HuH-7 (cell line): ENCODE data around the gene HUWE1.

Experiments
- DNase-seq: peaks from one replicate; pipeline ENCODE4 v3.0.0; 2011; ENCODE audit warnings: low spot score

The HUWE1 gene

DNA sequence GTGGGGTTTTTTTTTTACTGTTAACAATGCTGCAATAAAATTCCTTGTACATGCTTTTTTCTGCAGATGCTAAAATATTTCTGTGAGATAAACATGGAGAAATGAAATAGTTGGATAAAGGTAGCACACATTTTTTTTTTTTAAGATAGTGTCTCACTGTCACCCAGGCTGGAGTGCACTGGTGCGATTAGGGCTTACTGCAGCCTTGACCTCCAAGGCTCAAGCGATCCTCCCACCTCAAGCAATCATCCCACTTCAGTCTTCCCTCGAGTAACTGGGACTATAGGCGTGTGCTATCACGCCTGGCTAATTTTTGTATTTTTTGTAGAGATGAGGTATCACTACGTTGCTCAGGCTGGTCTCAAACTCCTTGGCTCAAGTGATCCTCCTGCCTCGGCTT lies 1.8 kb upstream of the HUWE1 start:
- no peak for DNase-seq

GRCh38 chrX:53685711-53686110 lies 808 bp downstream of the HUWE1 start:
- no peak for DNase-seq

DNA sequence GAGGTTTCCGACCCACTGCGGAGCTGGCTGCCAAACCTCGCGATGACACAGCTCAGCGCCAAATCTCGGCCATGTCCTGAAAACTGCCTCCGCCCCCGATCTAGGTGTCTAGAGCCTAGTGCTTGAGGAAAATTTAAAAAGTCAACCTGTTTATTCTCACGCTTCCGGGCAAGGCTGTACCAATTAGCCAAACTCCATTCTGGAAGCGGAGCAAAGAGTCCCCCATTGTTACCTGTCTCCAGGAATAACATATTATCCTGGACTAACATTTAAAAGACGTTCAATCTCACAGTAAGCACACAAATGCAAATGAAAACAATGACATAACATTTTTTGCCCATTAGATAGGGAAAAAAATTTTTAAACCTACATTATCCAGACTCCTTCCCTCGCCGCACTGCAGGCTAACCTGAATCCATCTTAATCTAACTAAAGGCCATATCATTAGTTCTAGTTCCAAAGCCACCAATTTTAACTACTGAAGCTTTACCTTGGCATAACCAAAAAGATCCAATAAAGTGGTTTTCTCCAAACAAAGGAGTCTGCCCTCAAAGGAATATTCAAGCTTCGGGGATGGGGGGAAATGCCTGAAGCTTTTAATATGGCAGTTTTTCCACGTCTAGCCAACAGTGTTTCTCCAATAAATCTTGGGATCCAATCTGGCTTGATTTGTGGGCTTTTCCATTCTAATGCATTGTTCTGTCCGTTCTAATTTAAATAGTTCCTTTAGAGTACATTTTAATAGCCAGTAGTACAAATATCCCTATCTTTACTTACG lies 1.9 kb downstream of the HUWE1 start:
- no peak for DNase-seq

GRCh38 chrX:53683556-53684414 lies 2.7 kb downstream of the HUWE1 start:
- DNase-seq, result peak; percentile 66

DNA sequence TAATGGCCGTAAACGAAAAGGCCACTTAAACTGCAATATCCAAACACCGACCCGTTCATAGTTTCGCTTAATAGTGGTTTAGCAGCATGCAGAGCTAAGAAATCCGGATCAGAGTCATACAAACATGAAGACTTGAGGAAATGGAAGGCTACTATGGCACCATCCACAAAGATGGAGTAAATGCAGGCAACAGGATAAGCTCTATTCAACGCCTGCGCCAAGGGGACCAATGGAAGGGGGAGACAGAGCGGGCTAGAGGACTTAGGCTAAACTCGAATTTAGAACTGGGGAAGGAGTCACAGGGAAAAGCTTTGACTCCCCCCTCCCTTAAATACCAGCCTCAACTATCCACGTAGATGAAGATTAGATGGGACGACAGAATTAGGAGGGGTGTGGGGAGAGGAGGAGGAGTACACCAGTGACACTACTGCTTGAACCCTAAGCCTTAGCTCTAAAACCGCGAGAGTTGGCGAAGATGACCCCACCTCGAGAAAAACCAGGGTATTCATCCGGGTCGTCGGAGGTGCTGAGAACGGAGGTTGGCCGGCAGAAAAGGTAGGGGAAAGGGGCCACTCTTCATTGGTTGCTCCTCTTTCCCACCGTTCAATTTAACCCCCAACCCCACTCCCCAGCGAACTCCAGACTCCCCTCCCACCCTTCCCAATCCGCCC lies 3.5 kb downstream of the HUWE1 start:
- peak; percentile 26 for DNase-seq

GRCh38 chrX:53681661-53682060 lies 4.9 kb downstream of the HUWE1 start:
- DNase-seq, result no peak

GRCh38 chrX:53678667-53679066 lies 7.9 kb downstream of the HUWE1 start:
- DNase-seq, result no peak

- no peak for DNase-seq
These were observed 9.2 kb downstream of the HUWE1 start for GRCh38 chrX:53677286-53677685.

GRCh38 chrX:53674581-53674980 lies 11.9 kb downstream of the HUWE1 start:
- no peak for DNase-seq

- no peak for DNase-seq
These were observed 17.3 kb downstream of the HUWE1 start for GRCh38 chrX:53669258-53669657.

- no peak for DNase-seq
These were observed 20.3 kb downstream of the HUWE1 start for GRCh38 chrX:53666171-53666570.

GRCh38 chrX:53660004-53660403 lies 26.5 kb downstream of the HUWE1 start:
- DNase-seq, result no peak

DNA sequence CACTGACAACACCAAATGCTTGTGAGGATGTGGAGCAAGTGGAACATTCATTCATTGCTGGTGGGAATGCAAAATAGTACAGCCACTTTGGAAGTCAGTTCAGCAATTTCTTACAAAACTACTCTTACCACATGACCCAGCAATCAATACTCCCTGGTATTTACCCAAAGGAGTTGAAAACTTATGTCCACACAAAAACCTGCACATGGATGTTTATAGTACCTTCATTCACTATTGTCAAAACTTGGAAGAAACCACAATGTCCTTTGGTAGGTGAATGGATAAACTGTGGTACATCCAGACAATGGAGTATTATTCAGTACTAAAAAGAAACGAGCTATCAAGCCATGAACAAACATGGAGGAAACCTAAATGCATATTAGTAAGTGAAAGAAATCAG lies 27.5 kb downstream of the HUWE1 start:
- no peak for DNase-seq

DNA sequence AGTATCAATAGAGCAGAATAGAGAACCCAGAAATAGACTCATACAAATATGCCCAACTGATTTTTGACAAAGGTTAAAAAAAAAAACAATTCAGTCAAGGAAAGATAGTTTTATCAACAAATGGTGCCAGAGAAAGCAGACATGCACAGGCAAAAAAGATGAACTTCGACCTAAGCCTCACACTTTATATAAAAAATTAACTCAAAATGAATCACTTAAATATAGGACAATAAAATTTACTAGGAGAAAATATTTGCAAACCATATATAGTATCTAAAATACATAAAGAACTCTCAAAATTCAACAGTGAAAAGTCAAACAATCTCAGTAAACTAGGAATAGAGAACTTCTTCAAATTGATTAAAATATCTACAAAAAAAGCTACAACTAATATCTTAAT lies 29.7 kb downstream of the HUWE1 start:
- DNase-seq, result no peak

DNA sequence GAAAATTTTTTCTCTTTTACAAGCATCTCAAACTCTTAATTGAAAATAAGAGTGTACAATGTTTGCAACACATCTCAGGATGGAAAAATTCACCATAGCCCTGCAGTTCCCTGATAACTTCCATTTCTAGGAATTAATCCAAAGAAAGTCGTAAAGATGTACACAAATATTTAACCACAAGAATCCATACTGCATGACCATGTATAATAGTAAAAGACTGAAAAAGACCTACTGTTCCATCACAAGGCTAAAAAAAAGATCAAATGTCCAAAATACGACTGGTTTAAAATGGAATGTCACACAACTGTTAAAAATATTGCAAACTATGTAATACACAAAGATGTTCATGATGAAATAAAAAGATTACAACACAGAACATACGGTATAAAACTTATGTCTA lies 32.1 kb downstream of the HUWE1 start:
- no peak for DNase-seq

GRCh38 chrX:53644751-53645150 lies 41.8 kb downstream of the HUWE1 start:
- no peak for DNase-seq

- DNase-seq, result no peak
These were observed 44.2 kb downstream of the HUWE1 start for GRCh38 chrX:53642337-53642736.

GRCh38 chrX:53639257-53639656 lies 47.3 kb downstream of the HUWE1 start:
- no peak for DNase-seq

- no peak for DNase-seq
These were observed 49.0 kb downstream of the HUWE1 start for GRCh38 chrX:53637479-53637878.

DNA sequence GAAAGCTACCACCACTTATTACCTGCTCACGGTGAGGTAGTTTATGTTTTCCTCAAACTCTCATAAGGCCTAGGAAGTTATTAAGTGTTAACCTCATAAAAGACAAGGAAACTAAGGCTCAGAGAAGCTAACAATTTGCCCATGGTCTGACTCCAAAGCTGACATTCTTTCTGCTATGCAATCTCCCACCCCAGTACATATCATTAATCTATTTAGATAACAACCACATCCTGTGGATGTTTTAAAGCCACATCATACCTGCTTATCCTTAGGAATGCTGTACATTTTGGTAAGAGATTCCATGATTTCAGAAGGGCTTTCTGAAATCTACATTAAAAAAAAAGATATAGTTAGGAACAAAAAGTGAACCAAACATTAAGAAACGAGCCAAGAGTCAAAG lies 55.4 kb downstream of the HUWE1 start:
- no peak for DNase-seq

- DNase-seq, result no peak
These were observed 56.3 kb downstream of the HUWE1 start for GRCh38 chrX:53630261-53630660.

GRCh38 chrX:53622431-53622830 lies 64.1 kb downstream of the HUWE1 start:
- DNase-seq, result no peak

DNA sequence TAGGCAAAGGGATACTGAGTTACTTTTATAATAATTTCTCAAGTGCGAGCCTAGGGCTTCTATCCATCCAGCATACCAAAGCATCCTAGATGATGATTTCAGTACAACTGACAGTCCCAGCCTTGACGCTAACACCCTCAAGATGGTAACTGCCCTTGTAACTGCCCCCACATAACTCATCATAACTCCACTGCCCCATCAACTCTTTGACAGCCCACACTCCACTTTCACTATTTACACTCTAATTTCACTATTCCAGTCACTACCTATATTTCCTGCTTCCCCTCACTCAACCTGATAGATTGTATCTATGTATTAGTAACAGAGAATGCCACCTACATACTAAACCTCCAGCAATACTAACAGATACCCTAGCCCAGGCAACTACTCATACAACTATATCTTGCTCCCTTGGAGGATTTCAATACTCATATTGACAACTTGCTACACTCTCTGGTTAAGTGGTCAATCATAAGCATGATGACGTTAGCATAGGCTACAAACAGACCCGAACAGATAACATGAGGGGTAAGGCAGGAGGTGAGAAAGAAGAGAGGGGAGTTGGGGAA lies 65.0 kb downstream of the HUWE1 start:
- no peak for DNase-seq
